Fibroblast of gingiva (primary cell): Measurements from ENCODE around the gene TMEM191C.
A peak's percentile ranks its signal among the peaks of the same experiment; 100 is the strongest.
"Not testable (repeated sequence)": the region's sequence is repeated elsewhere in the genome, so short reads cannot be mapped to it uniquely, and the experiment has no call there.

Experiments used
- DNase-seq: peaks from one replicate; pipeline ENCODE4 v3.0.0-alpha.2; 2011; ENCODE audit warnings: low read depth

Gene TMEM191C

DNA sequence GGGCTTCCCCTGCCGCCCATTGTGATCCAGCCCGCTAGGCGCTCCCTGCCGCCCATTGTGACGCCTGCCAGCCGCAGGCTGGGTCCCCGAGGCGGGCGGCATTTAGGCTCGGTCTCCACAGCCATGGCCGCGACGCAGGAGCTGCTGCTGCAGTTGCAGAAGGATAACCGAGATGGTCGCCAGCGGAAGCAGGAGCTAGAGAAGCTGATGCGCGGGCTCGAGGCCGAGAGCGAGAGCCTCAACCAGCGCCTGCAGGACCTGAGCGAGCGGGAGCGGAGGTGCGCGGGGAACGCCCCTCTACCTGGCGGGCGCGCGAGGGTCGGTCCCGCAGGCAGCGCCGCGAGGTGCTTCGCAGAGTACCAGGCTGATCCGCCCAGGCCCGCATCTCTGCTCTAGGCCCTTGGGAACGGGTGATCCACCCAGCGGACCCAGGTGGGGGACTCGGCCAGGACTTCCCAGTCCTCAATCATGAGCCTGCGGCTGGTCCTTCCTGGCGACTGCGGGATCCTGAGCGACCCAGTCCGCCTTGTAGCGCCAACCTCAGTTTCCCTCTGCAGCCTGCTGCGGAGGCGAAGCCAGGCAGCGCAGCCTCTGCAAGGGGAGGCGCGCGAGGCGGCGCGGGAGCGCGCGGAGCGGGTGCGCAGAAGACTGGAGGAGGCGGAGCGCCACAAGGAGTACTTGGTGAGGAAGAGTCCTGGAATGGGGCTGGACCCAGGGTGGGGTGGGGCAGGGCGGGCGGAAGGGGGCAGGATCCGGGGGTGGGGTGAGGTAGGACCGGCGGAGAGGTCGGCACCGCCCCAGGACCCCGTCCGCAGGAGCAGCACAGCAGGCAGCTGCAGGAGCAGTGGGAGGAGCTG lies at the start of gene TMEM191C:
Gene TMEM191C, plus strand, starts transcription at position 51 of the 857 bp plus-strand sequence. Its CDS starts 73 bp downstream, at position 124.
- DNase-seq = not testable (repeated sequence)

DNA sequence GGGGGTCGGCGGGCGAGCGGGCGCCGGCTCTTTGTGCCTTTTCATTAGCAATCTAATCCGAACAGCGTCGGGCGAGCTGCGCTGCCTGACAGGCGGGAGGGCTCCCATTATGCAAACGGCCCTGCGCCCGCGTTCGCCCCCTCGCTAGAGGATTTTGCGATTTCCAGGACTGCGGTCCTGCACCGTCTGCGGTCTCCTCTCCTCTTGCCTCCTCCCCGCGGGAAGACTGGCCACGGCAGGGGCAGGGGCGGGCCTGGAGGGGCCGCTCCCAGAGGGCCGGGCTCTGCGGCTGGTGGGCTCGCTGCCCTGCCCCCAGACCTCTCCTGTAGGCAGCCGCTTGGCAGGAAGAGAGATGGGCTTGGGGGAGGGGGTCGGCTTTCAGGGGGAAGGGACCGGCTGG lies 49.3 kb upstream of the TMEM191C start:
- not testable (repeated sequence) for DNase-seq

DNA sequence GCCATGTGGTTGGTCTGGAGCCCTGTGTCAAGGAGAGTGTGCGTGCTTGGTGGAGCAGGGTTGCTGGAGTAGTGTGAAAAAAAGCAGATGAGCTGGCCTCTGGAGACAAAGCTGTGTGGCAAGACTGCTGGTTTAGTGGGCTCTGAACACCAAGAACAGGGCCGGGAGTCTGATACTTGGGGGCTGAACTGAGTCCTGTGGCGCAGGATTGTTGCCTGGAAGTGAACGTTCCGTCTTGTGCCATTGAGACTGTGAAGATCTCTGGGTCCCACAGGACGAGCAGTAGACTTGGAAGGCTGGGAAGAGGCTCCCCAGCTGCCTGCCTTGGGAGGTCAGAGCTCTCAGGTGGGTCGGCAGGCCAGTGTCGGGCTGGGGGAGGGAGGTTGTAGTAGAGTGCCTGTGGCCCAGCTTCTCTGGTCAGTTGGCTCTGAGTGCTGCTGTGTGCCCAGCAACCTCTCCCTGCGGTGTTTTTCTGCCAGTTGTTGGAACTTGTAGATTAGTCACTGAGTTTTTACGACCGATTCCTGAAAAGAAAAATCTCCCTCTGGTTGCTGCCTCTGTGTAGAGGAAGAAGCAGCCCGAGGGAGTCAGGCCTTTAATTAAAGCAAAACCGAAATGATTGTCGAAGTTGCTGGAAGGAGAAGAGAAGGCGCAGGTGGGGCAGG lies 48.1 kb upstream of the TMEM191C start:
- not testable (repeated sequence) for DNase-seq

DNA sequence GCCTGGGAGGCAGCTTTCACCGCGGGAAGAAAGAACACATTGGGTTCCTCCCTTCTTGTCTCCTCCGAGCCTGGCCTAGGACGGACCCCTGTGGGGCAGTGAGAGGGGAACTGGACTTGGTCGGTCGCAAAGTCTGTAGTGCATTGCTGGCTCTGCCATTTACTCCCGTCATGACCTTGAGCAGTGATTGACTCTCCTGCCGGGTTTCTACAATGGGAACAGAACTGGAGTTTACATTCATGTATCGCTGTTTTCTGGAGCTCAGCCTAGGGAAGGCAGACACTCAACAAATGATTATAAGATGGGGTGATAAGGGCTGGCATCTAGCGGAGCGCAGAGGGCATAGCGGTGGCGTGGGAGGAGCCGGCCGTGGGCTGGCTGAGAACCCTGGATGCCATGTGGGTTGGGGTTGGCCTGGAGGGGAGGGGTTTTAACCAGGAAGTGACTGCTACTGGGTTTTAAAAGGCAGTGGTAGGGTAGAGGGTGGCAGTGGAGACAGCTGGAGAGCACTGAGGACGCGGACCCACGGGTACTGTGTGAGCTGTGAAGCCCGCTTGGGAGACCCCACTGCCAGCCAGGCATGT lies 46.9 kb upstream of the TMEM191C start:
- not testable (repeated sequence) for DNase-seq

DNA sequence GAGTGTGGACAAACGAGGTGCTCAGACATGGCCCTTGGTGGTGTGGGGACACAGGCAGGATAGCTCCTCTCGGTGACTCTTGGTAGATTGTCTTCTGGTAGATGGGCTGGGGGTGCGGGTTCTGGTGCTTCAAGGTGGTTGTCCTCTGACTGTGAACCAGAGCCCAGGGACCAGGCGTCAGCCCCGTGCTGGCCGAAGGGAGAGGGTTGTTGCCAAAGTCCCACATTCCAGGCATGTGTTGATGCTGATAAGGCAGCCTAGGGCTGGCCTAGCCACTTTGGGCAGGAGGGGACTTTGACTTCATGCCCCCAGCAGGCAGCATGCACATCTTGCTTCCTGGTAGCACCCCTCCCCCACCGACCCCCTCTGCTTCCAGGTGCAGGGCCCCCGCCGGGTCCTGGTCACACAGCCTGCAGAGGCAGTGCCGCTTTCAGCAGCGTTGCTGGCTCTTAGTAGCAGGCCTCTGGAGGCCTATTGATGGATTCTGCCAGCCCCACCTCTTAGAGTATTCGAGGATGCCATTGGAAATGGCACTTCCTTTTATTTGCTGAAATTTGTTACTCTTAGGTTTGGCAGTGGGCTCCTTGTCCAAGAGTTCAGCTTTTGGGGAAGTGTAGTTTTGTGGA lies 43.0 kb upstream of the TMEM191C start:
- DNase-seq = not testable (repeated sequence)

DNA sequence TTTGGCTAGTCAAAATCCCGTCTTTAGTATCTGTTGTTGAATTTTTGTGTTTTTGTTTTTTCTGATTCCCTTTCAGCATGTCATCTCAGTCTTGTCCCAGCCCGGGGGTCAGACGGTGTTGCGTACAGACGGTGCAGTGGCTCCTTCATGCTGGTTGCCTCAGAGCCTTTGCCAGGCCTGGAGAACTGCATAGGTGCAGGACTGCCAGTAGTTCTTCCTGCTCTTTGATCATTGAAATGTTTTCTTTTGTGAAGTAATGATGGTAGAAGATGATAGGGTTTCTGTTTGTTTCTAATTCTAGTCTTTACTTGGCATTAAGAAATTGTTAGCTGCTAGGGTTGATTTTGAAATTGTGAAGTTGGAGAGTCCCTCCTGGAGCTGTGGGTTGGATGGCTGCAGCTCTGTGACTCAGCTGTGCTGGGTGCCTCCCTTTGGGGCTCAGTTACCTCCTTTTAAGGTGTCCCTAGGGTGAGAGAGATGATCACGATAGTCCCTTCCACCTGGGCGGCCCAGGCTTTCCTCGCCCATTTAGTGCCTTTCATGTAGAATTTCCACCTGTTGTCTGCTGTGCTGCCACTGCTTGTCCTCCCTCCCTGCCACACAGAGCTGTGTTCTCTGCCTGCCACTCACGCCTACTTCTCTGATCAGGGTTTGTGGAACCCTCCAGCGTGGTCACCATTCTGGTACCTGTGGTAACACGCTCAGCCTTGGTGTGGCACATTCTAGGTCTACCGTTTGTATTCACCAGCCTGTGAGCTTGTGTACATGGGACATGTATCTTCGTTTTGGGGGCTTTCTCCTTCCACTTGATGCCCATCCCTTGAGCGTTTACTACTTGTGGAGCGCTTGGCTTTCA lies 32.6 kb upstream of the TMEM191C start:
- not testable (repeated sequence) for DNase-seq

DNA sequence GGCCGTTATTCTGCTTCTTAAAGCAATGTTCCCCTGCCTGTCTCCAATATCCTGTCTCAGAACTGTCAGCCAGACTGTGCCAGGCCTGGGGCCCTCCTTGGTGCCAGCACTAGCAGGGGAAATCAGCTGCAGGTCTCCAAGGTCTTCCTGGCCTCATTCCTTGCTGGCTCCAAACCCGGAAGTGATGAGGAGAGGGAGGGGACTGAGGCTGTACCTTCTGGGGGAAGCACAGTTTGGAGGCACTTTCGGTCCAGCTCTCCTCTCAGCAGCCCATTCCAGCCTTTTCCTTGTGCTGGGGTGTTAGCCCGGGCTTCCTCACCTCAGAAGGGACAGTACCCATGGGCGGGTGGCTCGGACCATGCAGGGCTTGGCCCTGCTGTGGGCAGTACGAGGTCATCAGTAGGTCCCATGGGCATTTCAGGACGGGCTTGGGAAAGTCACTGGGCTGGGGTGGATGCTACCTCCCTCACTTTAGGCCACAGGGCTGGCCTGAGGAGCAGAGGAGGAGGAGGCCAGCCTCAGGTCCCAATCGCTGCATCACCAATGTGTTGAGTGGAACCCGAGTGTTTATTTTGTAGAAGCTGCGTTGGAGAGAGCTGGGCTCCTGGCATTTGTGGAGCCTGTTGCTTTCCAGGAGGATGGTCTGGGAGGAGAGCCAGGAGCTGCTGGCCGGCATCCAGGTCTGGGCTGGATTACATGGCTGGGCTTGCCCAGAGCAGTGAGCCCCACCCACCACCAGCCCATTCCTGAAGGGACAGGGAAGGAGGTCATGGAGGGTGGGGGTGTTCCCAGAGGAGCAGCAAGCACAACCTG lies 31.0 kb upstream of the TMEM191C start:
- DNase-seq = not testable (repeated sequence)

DNA sequence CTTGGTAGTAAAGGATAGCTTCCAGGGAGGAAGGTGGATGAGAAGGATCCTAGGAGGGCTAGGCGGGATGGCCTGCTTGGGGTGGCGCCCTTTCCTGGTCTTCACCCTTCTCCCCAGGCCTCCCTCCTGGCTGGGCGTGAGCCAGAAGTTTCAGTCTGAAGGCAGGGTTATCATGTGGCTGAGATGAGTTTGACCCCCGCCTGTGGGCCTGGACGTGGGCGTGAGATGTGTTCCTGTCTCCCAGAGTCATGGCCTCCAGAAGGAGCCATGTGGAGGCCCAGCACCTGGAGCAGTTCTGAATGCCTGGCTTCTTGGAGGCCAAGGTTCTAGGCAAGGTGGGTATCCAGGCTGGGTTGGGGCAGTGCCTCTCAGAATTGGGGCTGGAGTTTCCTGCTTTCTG lies 29.2 kb upstream of the TMEM191C start:
- DNase-seq = not testable (repeated sequence)

DNA sequence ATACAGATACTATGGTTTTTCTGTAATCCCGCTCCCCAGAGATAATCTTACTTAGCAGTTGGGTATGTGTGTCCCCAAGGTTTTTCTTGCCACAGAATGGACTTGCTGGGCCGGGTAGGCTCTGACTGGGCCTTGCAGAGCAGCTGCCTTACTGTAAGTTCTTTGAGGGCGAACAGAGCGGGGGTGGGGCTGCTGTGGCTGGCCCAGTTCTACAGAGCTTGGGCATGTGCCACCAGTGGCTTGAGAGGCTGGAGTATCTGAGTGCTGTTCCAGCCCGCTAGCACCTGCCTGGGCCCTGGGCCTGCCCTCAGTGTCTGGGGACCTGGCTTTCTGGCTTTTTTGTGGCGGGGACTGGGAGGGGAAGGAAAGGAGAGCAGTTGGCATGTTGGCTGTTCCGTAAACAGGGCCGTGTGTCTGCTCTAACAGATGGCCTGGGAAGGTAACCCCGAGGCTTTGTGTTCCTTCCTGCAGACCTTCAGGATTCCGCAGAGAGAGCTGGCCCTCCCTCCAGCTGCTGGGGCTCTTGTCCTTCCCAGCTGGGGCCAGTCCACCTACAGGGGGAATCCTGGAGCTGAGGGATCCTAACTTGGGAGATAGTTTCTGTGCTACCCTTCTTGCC lies 27.1 kb upstream of the TMEM191C start:
- DNase-seq = not testable (repeated sequence)

DNA sequence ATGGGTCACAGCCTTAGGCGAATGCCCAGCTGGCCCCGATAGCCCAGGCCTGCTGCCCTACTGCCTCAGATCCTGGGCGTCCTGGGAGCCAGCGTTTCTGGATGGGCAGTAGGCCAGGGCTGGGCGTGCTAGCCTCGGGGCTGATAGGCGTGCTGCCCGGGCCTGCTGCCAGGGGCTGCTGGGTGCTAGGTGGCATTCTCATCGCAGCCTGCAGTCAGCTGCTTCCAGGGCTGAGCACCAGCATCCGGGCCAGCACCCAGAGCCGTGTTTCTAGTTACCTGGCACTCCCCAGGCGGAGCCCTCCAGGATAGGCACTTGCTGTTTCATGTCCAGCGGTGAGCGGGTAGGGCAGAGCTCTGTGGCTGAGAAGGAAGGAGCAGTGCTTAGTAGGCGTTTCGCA lies 26.5 kb upstream of the TMEM191C start:
- DNase-seq = not testable (repeated sequence)

DNA sequence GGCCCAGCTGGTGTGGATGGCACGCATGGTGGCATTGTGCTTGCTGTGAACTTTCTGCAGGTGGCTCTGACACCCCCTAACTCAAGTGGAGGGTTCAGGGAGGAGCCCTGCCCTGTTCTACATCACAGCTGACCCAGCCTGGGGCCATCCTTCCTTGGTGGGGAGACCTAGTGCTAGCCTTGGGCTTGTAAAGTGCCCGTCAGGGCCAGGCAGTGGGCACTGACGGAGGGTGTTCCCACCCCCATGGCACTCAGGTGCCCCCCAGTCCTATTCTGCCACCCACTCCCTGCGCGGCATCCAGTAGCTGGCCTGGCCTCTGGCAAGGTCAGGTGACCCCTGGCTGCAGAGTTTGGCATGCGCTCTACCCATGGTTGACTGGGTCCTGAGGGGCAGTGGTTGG lies 26.0 kb upstream of the TMEM191C start:
- DNase-seq = not testable (repeated sequence)

DNA sequence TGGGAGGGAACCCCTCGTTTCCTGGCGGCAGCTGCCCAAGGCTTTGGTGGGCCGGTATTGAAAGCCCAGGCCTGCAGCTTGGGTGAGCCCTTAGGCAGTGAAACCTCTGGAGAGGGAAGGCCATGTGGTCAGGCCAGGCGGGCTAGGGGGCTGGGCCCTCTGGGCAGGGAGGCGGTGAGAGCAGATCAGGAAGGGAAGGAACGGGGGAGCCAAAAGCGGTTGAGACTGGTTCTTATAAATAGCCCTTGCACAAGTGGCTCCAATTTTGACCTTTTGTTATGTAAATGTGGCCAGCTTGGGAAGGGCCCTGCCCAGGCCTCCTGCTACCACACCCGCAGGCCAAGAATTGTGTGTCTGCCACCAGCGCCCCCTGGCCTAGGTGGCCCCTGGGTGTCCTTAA lies 25.1 kb upstream of the TMEM191C start:
- not testable (repeated sequence) for DNase-seq

DNA sequence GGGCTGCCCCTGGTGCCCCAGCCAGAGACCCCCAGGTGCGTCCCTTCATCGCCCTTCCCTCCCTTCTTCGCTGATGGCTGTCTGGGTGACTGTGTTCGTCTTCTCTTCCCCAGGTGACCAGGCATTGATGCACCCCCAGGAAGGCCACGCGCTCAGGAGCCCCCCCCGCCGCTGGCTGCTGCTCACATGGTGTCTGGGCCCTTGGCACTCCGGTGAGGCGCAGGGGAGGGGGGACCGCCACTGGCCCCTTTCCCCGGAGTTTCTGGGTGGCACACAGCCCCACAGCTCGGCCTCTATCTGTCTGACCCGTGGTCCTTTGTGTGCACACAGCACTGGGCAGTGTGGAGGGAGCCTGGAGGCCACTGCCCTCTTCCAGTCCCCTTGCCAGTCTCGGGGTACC lies 24.5 kb upstream of the TMEM191C start:
- DNase-seq = not testable (repeated sequence)

DNA sequence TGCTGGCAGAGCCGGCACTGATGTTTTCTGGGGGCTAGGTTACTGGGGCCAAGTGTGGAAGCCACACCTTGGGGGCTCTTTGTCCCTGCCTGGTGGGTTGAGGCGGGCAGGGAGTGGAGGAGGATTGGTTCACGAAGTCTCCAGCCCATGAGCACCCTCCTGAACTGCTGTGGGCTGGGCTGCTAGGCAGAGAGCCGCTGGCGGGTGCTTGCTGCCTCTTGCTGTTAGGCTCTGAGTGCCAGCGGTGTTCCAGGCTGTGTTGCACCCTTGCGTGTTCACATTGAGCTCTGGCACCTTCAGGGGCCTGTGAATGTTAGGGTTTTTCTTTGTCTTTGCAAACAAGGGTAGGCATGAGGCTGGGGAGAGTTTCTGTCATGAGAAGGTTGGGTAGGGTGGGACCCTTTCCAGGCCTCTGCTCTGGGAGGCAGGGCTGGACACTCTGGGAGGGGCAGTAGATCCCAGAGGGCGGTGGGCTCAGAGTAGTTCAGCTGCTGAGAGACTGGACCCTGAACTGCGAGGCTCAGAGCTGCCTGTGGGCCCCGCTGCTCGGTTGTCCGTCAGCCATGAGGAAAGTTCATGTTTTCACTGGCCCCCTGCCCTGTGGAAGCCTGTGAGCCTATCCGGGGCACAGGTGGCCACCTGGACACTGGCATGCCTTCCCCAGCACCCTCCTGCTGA lies 24.0 kb upstream of the TMEM191C start:
- peak; percentile 0 for DNase-seq

DNA sequence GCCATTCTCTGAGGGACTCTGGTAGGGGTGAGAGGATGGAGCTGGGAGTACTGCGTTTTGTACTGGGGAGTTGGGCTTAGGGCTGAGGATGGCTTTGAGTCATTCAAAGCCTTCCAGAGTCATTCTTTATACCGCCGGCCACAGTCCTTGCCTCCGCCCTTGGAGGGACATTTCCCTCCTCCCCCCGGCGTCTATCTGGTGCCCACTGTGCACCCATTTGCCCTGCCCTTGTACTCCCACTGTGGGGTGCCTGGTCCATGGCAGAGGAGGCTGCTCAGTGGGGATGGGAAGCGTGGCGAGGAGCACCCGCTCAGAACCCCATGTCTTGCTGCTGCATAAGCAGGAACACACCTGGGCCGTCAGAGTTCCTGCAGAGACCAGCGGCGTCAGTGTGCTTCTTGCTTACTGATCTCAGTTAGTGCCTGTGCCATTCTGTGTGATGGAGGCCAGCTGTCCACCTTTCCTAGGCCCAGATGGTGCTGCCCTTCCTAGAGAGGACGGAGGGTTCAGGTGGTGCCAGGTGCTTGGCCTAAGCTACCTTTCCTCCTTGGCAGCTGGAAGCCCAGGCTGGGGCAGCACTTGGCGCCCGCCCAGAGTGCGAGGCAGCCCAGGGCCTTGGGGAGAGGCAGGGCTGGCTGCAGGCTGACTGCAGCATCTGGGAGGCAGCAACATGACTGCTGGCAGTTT lies 23.3 kb upstream of the TMEM191C start:
- no peak for DNase-seq

DNA sequence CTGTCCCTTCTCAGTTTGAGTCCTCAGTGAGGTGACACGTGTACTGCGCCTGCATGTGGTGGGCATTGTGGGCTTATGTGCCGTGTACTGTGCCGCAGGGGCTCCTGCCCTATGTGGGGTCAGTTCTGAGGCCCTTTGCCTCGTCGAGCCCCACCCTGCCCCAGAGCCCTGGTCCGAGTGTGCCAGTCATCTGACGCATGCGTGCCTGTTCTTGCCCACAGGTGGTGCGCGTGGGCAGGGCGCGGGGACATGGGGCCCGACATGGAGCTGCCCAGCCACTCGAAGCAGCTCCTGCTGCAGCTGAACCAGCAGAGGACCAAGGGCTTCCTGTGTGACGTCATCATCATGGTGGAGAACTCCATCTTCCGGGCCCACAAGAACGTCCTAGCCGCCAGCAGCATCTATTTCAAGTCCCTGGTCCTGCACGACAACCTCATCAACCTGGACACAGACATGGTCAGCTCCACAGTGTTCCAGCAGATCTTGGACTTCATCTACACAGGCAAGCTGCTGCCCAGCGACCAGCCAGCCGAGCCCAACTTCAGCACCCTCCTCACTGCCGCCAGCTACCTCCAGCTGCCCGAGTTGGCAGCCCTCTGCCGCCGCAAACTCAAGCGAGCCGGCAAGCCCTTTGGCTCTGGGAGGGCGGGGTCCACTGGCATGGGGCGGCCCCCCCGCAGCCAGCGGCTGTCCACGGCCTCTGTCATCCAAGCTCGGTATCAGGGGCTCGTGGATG lies 22.3 kb upstream of the TMEM191C start:
- peak; percentile 1 for DNase-seq

DNA sequence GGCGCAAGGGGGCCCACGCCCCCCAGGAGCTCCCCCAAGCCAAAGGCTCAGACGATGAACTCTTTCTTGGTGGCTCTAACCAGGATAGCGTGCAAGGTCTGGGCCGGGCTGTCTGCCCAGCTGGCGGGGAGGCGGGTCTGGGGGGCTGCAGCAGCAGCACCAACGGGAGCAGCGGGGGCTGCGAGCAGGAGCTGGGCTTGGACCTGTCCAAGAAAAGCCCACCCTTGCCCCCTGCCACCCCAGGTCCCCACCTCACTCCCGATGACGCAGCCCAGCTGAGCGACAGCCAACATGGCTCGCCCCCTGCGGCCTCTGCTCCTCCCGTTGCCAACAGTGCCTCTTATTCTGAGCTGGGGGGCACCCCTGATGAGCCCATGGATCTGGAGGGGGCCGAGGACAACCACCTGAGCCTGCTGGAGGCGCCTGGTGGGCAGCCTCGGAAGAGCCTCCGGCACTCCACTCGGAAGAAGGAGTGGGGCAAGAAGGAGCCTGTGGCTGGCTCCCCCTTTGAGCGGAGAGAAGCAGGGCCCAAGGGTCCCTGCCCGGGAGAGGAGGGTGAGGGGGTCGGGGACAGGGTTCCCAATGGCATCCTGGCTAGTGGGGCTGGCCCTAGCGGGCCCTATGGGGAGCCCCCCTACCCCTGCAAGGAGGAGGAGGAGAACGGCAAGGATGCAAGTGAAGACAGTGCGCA lies 21.6 kb upstream of the TMEM191C start:
- no peak for DNase-seq
